HG03066 (cell line): Measurements from ENCODE around the gene ZNF362.

Experiments
- ATAC-seq: cut with Tn5 transposase; IDR thresholded peaks from one replicate; pipeline ENCODE4 v1.9.1; 2021; ENCODE audit warnings: low read depth; ENCODE audit not compliant: unreplicated experiment

ZNF362 gene

GRCh38 chr1:33267468-33268205, 11.3 kb downstream of the ZNF362 start:
- ATAC-seq: no peak

GRCh38 chr1:33268457-33268856, 12.2 kb downstream of the ZNF362 start:
- ATAC-seq: no peak

- no peak for ATAC-seq
Observed at GRCh38 chr1:33268927-33269610, 12.8 kb downstream of the ZNF362 start.

GRCh38 chr1:33269621-33270020, 13.3 kb downstream of the ZNF362 start:
- ATAC-seq: no peak

- ATAC-seq: no peak
Observed at GRCh38 chr1:33270379-33270778, 14.1 kb downstream of the ZNF362 start.

GRCh38 chr1:33270808-33271465, 14.6 kb downstream of the ZNF362 start:
- no peak for ATAC-seq

GRCh38 chr1:33271666-33272505, 15.6 kb downstream of the ZNF362 start:
- no peak for ATAC-seq

GRCh38 chr1:33272509-33272908, 16.2 kb downstream of the ZNF362 start:
- ATAC-seq: no peak

GRCh38 chr1:33272930-33273329, 16.6 kb downstream of the ZNF362 start:
- no peak for ATAC-seq

GRCh38 chr1:33273406-33273805, 17.1 kb downstream of the ZNF362 start:
- ATAC-seq: no peak

- no peak for ATAC-seq
Observed at GRCh38 chr1:33273961-33274371, 17.7 kb downstream of the ZNF362 start.

GRCh38 chr1:33274446-33274845, 18.2 kb downstream of the ZNF362 start:
- no peak for ATAC-seq

GRCh38 chr1:33275195-33275594, 18.9 kb downstream of the ZNF362 start:
- no peak for ATAC-seq

GRCh38 chr1:33275706-33276572, 19.6 kb downstream of the ZNF362 start:
- ATAC-seq: no peak

- ATAC-seq: no peak
Observed at GRCh38 chr1:33276573-33277298, 20.4 kb downstream of the ZNF362 start.

GRCh38 chr1:33277488-33278084, 21.3 kb downstream of the ZNF362 start:
- ATAC-seq: no peak

GRCh38 chr1:33280091-33280661, 23.9 kb downstream of the ZNF362 start:
- ATAC-seq: no peak

GRCh38 chr1:33281554-33282303, 25.4 kb downstream of the ZNF362 start:
- no peak for ATAC-seq
